GM12878 (cell line): ENCODE measurements around the gene CNR2. TPM values are rescaled to one million over a fixed set of nuclear protein-coding genes. Genes with fewer than 3 reads are reported as not detected.

ENCODE experiments used
- ATF7 ChIP-seq: fragments of 450-650 bp; IDR thresholded peaks from 2 replicates; pipeline ENCODE4 v1.6.1; 2016; ENCODE audit warnings: low read depth, mild to moderate bottlenecking
- BCL11A ChIP-seq: IDR thresholded peaks from 2 replicates; pipeline ENCODE4 v1.6.1; 2011; ENCODE audit warnings: low read depth, low read length
- CHD2 ChIP-seq: IDR thresholded peaks from 2 replicates; pipeline ENCODE4 v1.6.1; 2011; ENCODE audit warnings: low read depth, low read length, improper control_type of control experiment, borderline replicate concordance
- GABPA ChIP-seq: IDR thresholded peaks from 2 replicates; pipeline ENCODE4 v1.6.1; 2014; ENCODE audit warnings: antibody characterized with exemption, low read depth, mild to moderate bottlenecking, inconsistent platforms
- HDAC6 ChIP-seq: fragments of 200-600 bp; sonication (generic); IDR thresholded peaks from one replicate; pipeline ENCODE4 v1.8.0; 2017; ENCODE audit warnings: antibody characterized with exemption; ENCODE audit not compliant: unreplicated experiment
- IKZF1 ChIP-seq: fragments of 450-650 bp; conservative IDR thresholded peaks from 2 replicates; pipeline ENCODE4 v1.6.1; 2017; ENCODE audit warnings: antibody characterized with exemption, mild to moderate bottlenecking
- IRF4 ChIP-seq: IDR thresholded peaks from 2 replicates; pipeline ENCODE4 v1.6.1; 2011; ENCODE audit warnings: low read depth, low read length
- KDM1A ChIP-seq: fragments of 200-600 bp; sonication (generic); IDR thresholded peaks from 2 replicates; pipeline ENCODE4 v1.6.1; 2016; ENCODE audit warnings: borderline replicate concordance
- LARP7 ChIP-seq: fragments of 450-650 bp; IDR thresholded peaks from 2 replicates; pipeline ENCODE4 v1.6.1; 2017; ENCODE audit warnings: mild to moderate bottlenecking
- POLR2AphosphoS2 ChIP-seq: IDR thresholded peaks from 2 replicates; pipeline ENCODE4 v1.6.1; 2011; ENCODE audit warnings: low read depth, mild to moderate bottlenecking, low read length, improper control_type of control experiment, moderate library complexity
- RAD21 ChIP-seq: IDR thresholded peaks from 2 replicates; pipeline ENCODE4 v1.6.1; 2011; ENCODE audit warnings: mild to moderate bottlenecking, low read depth, low read length, moderate library complexity; ENCODE audit not compliant: insufficient read depth
- RELA ChIP-seq: fragments of 450-650 bp; IDR thresholded peaks from 2 replicates; pipeline ENCODE4 v1.8.0; 2014; ENCODE audit warnings: borderline replicate concordance; ENCODE audit not compliant: partially characterized antibody
- SREBF2 ChIP-seq: IDR thresholded peaks from 2 replicates; pipeline ENCODE4 v1.6.1; 2012; ENCODE audit warnings: mild to moderate bottlenecking, low read length
- SUPT20H ChIP-seq: IDR thresholded peaks from 2 replicates; pipeline ENCODE4 v1.6.1; 2011; ENCODE audit warnings: low read depth, mild to moderate bottlenecking, low read length, moderate library complexity, borderline replicate concordance; ENCODE audit not compliant: control insufficient read depth
- SUZ12 ChIP-seq: fragments of 200-600 bp; sonication (generic); IDR thresholded peaks from one replicate; pipeline ENCODE4 v1.6.1; 2018; ENCODE audit warnings: antibody characterized with exemption, mild to moderate bottlenecking; ENCODE audit not compliant: unreplicated experiment
- TAF1 ChIP-seq: IDR thresholded peaks from 2 replicates; pipeline ENCODE4 v1.6.1; 2011; ENCODE audit warnings: mild to moderate bottlenecking, low read depth, low read length, borderline replicate concordance
- TARDBP ChIP-seq: IDR thresholded peaks from 2 replicates; pipeline ENCODE4 v1.6.1; 2016; ENCODE audit warnings: borderline replicate concordance
- TCF3 ChIP-seq: IDR thresholded peaks from 2 replicates; pipeline ENCODE4 v1.6.1; 2012; ENCODE audit warnings: low read depth, mild to moderate bottlenecking, low read length, borderline replicate concordance; ENCODE audit not compliant: insufficient read depth
- ZNF217 ChIP-seq: fragments of 450-650 bp; IDR thresholded peaks from 2 replicates; pipeline ENCODE4 v1.6.1; 2017; ENCODE audit warnings: antibody characterized with exemption, mild to moderate bottlenecking
- ZZZ3 ChIP-seq: IDR thresholded peaks from 2 replicates; pipeline ENCODE4 v1.6.1; 2011; ENCODE audit warnings: low read depth; ENCODE audit not compliant: control insufficient read depth, insufficient read length
- polyA plus RNA-seq, 11 experiments: library from polyadenylated mRNA; depleted of rRNA in 4 of 11; unstranded in 6 of 11; stranded (reverse) in 5 of 11; fragments of >200 nt; fragmentation: Nextera tagmentation in 4 of 11; fragmentation: Illumina TruSeq in 1 of 11; extraction: Ambion mirVana in 4 of 11; extraction: Trizol in 1 of 11; gene quantifications; 1 replicate in 1 of 11; 2 replicates in 10 of 11; pipeline versions ENCODE4 v1.2.1 to v1.2.3, GENCODE V29; 2011 to 2016; ENCODE audit warnings: inconsistent platforms in 2 of 11, missing spikeins in 2 of 11, low read depth in 1 of 11
- total RNA-seq, 4 experiments: library from RNA; depleted of rRNA in 3 of 4; stranded (reverse); fragments of >200 nt in 3 of 4; fragmentation: Illumina TruSeq in 1 of 4; extraction: Trizol in 1 of 4; gene quantifications; 2 replicates each; pipeline versions ENCODE4 v1.2.1 to v1.2.3, GENCODE V29; 2013 to 2021
- TF ChIP-seq, protein P1 (sequence below), 3 experiments: IDR thresholded peaks in 2 of 3; conservative IDR thresholded peaks in 1 of 3; 2 replicates each; pipeline ENCODE4 v1.5.1; 2011; ENCODE audit warnings: low read depth in 3 of 3, low read length in 3 of 3, mild to moderate bottlenecking in 3 of 3, control low read depth in 2 of 3, moderate library complexity in 2 of 3, inconsistent platforms in 1 of 3, mixed read lengths in 1 of 3; ENCODE audit not compliant: control insufficient read depth in 2 of 3, insufficient read depth in 1 of 3; ENCODE audit errors: extremely low read depth in 1 of 3
- TF ChIP-seq, protein P2 (sequence below): IDR thresholded peaks from 2 replicates; pipeline ENCODE4 v1.6.1; 2011; ENCODE audit warnings: borderline replicate concordance, low read depth, mild to moderate bottlenecking, moderate library complexity, mixed read lengths, low read length; ENCODE audit not compliant: insufficient read depth; ENCODE audit errors: extremely low read length
- TF ChIP-seq, protein P3 (sequence below): IDR thresholded peaks from 2 replicates; pipeline ENCODE4 v1.6.1; 2012; ENCODE audit warnings: mild to moderate bottlenecking, low read depth, low read length

The CNR2 gene
- total and polyA plus RNA-seq, 10 of the 15 experiments (the other 5 are each of a cell fraction or from before 2014, with no cell fraction given): 0.46 to 19.8 (median 12.2) TPM

DNA sequence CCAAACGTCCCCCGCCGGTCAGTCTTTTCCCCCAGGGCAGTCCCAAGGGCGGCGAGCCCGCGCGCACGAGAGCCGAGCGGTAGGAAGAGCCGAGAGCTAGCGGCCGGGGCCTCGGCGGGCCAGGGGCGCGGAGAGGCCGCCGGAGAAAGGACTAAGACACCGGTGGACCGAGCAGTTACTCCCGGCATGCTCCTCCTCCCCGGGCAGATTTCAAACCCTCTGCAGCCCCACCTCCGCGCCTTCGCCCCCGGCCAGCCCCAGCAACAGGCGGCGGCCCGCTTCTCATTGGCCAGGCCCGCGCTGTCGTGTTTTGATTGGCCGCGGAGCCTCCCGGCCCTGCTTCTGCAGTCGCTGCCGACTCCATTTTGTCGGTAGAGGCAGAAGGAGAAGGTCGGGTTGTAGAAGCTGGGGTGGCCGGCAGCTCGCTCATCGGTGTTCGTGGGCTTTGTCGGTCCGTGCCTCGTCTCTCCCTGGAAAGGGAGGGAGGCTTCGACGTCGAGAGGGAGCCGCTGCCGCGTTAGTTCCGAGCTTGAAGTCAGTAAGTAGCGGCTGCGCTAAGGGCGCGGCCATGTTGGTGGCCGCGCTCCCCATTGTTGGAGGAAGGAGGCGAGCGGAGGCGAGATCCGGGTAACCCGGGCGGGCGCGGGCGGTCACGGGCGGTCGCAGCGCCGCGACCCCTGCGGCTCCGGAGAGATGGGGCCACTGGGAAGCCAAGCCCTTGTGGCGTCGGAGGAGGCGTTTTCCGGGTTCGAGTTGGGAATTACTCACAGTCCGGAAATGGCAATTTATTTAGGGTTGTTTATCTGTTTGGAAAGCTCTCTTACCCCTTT is 46.5 kb upstream of the CNR2 start, which contains the start of gene PNRC2 (continued):
- TF ChIP-seq, protein P1, sequence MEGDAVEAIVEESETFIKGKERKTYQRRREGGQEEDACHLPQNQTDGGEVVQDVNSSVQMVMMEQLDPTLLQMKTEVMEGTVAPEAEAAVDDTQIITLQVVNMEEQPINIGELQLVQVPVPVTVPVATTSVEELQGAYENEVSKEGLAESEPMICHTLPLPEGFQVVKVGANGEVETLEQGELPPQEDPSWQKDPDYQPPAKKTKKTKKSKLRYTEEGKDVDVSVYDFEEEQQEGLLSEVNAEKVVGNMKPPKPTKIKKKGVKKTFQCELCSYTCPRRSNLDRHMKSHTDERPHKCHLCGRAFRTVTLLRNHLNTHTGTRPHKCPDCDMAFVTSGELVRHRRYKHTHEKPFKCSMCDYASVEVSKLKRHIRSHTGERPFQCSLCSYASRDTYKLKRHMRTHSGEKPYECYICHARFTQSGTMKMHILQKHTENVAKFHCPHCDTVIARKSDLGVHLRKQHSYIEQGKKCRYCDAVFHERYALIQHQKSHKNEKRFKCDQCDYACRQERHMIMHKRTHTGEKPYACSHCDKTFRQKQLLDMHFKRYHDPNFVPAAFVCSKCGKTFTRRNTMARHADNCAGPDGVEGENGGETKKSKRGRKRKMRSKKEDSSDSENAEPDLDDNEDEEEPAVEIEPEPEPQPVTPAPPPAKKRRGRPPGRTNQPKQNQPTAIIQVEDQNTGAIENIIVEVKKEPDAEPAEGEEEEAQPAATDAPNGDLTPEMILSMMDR (IDR thresholded peaks at IDR 0.05 in 2 of 3, conservative IDR thresholded peaks at IDR 0.05 in 1 of 3; ENCODE audit: control insufficient read depth in 2 of 3, extremely low read depth in 1 of 3, insufficient read depth in 1 of 3, low read depth in 3 of 3, low read length in 3 of 3): no peak
- TF ChIP-seq GABPA (no peak), TCF3 (no peak; the same call in 1 of the 2 replicates), SREBF2 (no peak), HDAC6 (no peak), TARDBP (no peak), BCL11A (no peak), CHD2 (peak; percentile 59; the same call in 1 of the 2 replicates), TAF1 (peak; percentile 96), KDM1A (no peak), SUZ12 (no peak), RAD21 (no peak), POLR2AphosphoS2 (peak; percentile 88; the same call in 1 of the 2 replicates), ATF7 (no peak), LARP7 (peak; percentile 58), ZZZ3 (no peak), RELA (peak; percentile 48), ZNF217 (no peak), IRF4 (no peak), SUPT20H (no peak), IKZF1 (peak; percentile 55)
- TF ChIP-seq, protein P2, sequence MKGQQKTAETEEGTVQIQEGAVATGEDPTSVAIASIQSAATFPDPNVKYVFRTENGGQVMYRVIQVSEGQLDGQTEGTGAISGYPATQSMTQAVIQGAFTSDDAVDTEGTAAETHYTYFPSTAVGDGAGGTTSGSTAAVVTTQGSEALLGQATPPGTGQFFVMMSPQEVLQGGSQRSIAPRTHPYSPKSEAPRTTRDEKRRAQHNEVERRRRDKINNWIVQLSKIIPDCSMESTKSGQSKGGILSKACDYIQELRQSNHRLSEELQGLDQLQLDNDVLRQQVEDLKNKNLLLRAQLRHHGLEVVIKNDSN: no peak
- TF ChIP-seq, protein P3, sequence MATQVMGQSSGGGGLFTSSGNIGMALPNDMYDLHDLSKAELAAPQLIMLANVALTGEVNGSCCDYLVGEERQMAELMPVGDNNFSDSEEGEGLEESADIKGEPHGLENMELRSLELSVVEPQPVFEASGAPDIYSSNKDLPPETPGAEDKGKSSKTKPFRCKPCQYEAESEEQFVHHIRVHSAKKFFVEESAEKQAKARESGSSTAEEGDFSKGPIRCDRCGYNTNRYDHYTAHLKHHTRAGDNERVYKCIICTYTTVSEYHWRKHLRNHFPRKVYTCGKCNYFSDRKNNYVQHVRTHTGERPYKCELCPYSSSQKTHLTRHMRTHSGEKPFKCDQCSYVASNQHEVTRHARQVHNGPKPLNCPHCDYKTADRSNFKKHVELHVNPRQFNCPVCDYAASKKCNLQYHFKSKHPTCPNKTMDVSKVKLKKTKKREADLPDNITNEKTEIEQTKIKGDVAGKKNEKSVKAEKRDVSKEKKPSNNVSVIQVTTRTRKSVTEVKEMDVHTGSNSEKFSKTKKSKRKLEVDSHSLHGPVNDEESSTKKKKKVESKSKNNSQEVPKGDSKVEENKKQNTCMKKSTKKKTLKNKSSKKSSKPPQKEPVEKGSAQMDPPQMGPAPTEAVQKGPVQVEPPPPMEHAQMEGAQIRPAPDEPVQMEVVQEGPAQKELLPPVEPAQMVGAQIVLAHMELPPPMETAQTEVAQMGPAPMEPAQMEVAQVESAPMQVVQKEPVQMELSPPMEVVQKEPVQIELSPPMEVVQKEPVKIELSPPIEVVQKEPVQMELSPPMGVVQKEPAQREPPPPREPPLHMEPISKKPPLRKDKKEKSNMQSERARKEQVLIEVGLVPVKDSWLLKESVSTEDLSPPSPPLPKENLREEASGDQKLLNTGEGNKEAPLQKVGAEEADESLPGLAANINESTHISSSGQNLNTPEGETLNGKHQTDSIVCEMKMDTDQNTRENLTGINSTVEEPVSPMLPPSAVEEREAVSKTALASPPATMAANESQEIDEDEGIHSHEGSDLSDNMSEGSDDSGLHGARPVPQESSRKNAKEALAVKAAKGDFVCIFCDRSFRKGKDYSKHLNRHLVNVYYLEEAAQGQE: 0 out of 2 replicates have a peak, but pooled peaks have one; percentile 25
